ENCODE data around the gene ALKBH4. TPM values are rescaled to one million over a fixed set of nuclear protein-coding genes. Genes with fewer than 3 reads are reported as not detected.

Gene ALKBH4
- total and polyA plus RNA-seq, 2 donors (not counting 3 experiments of a cell fraction or from before 2014, with no cell fraction given): 5.3 to 10.8 TPM

- Histone ChIP-seq H2AFZ (ENCODE audit: low read depth, low read length) (no peak overlapping the region), H3K27me3 (ENCODE audit: control insufficient read depth in 2 of 2, insufficient read depth in 2 of 2, low read length in 2 of 2) (no peaks in the 10 kb centered on the region), H3K9ac (replicated peaks; ENCODE audit: extremely low read depth, insufficient read depth, low read length) (peak overlapping the region; percentile 25), H3K36me3 (ENCODE audit: control insufficient read depth in 2 of 2, extremely low read depth in 1 of 2, insufficient read depth in 2 of 2, low read length in 2 of 2) (peaks cover 2 to 9% of the 10 kb centered on the region in 2 experiments), H3K4me2 (ENCODE audit: insufficient read depth, low read length) (no peak overlapping the region), H3K4me3 (replicated peaks in 1 of 3; ENCODE audit: insufficient read depth in 1 of 3, low read depth in 1 of 3, low read length in 3 of 3) (no peak overlapping the region), H3K79me2 (ENCODE audit: control insufficient read depth, insufficient read depth, low read length) (peaks cover 4% of the 10 kb centered on the region), H3K9me1 (replicated peaks; ENCODE audit: control insufficient read depth, extremely low read depth, insufficient read depth, low read length) (no peaks in the 10 kb centered on the region), H4K20me1 (replicated peaks; ENCODE audit: control insufficient read depth, extremely low read depth, insufficient read depth, low read length) (no peaks in the 10 kb centered on the region), H3K9me3 (replicated peaks; ENCODE audit: control insufficient read depth, insufficient read depth, low read length) (no peaks in the 10 kb centered on the region), H3K4me1 (ENCODE audit: control insufficient read depth, extremely low read depth, insufficient read depth, low read length) (peaks cover 13% of the 10 kb centered on the region), H3K27ac (ENCODE audit: insufficient read depth, low read depth, low read length) (peak overlapping the region; percentile 70)
- intact Hi-C loops (cut with micrococcal nuclease) (no loop called here), dilution Hi-C loops (cut with MboI; ENCODE audit: extremely low pct_ligation_motif_present, low sequenced_read_pairs) (no loop called here)
- FAIRE-seq (peak; percentile 99), DNase-seq (ENCODE audit: low read depth, low spot score) (peak; percentile 93)
- ChIA-PET CTCF (interaction anchor here (0.7 to 2.7 kb wide), 5 partner anchors 10 to 161 kb away, joined by 3 to 13 read pairs (median 3); partner anchors contain the start of genes ALKBH4 and LRWD1), POLR2A (interaction anchor here (1.3 kb wide), 1 partner anchor 10 kb away, joined by 3 read pairs; no protein-coding TSS in a partner anchor)
- TF ChIP-seq POLR2AphosphoS5 (IDR thresholded peaks at IDR 0.05; ENCODE audit: insufficient read depth, low read depth, low read length) (peak; percentile 64), CTCF (IDR thresholded peaks at IDR 0.05; ENCODE audit: extremely low read depth in 1 of 2, insufficient read depth in 1 of 2, low read depth in 1 of 2, low read length in 2 of 2) (no peak), GATA2 (IDR thresholded peaks at IDR 0.05; ENCODE audit: insufficient read depth, insufficient read length, low read depth, low read length) (no peak), MYC (IDR thresholded peaks at IDR 0.05; ENCODE audit: low read depth, low read length) (no peak), MAX (IDR thresholded peaks at IDR 0.05; ENCODE audit: insufficient read depth, insufficient read length) (no peak), EZH2 (IDR thresholded peaks at IDR 0.05; ENCODE audit: borderline replicate concordance, low read depth, low read length, severe bottlenecking) (no peak), JUN (IDR thresholded peaks at IDR 0.05; ENCODE audit: borderline replicate concordance, insufficient read depth, insufficient read length, low read depth) (peak; percentile 72), FOS (IDR thresholded peaks at IDR 0.05; ENCODE audit: borderline replicate concordance, insufficient read depth, low read length) (peak; percentile 93), POLR2A (IDR thresholded peaks at IDR 0.05; ENCODE audit: low read depth, low read length) (no peak)
- BruUV-seq (replicated peaks): no TSS peak
These were observed 24.5 kb downstream of the ALKBH4 start for GRCh38 chr7:102439963-102440795.

Data from endothelial cell of umbilical vein (primary cell).